Naive B cell (primary cell): ENCODE results near the gene EXOC6B. TPM values are rescaled to one million over a fixed set of nuclear protein-coding genes. Genes with fewer than 3 reads are reported as not detected.
A peak's percentile ranks its signal among the peaks of the same experiment; 100 is the strongest.

Experiments used
- ATAC-seq, 2 donors: fragments of 150-1000 bp; cut with Tn5 transposase; 2 replicates each; pipeline ENCODE4 v1.10.0; 2021; ENCODE audit warnings: low read depth in 2 of 2, mild to moderate bottlenecking in 2 of 2, moderate library complexity in 2 of 2
- DNase-seq: peaks from one replicate; pipeline ENCODE4 v3.0.0; 2022
- H3K27ac Mint-ChIP-seq, 6 donors: one replicate each; pipeline ENCODE4 v1.8.0; 2020 to 2022; ENCODE audit warnings: mild to moderate bottlenecking in 6 of 6, mixed read lengths in 6 of 6, moderate library complexity in 5 of 6, inconsistent platforms in 2 of 6
- H3K27me3 Mint-ChIP-seq, 3 donors: one replicate each; pipeline ENCODE4 v1.8.0; 2021 to 2022; ENCODE audit warnings: mixed read lengths in 3 of 3, mild to moderate bottlenecking in 1 of 3
- H3K36me3 Mint-ChIP-seq, 2 donors: one replicate each; pipeline ENCODE4 v1.8.0; 2020 to 2022; ENCODE audit warnings: mixed read lengths in 2 of 2, inconsistent platforms in 1 of 2, mild to moderate bottlenecking in 1 of 2
- H3K4me1 Mint-ChIP-seq, 3 donors: one replicate each; pipeline ENCODE4 v1.8.0; 2020 to 2022; ENCODE audit warnings: mixed read lengths in 3 of 3, inconsistent platforms in 1 of 3, mild to moderate bottlenecking in 1 of 3, moderate library complexity in 1 of 3
- H3K4me3 Mint-ChIP-seq, 8 donors: one replicate each; pipeline ENCODE4 v1.8.0; 2020 to 2022; ENCODE audit warnings: mild to moderate bottlenecking in 8 of 8, mixed read lengths in 8 of 8, moderate library complexity in 8 of 8, inconsistent platforms in 2 of 8
- H3K9me3 Mint-ChIP-seq, 7 donors: one replicate each; pipeline ENCODE4 v1.8.0; 2020 to 2022; ENCODE audit warnings: mixed read lengths in 7 of 7, mild to moderate bottlenecking in 5 of 7, inconsistent platforms in 2 of 7, moderate library complexity in 1 of 7
- polyA plus RNA-seq, 6 donors: library from polyadenylated mRNA; unstranded; fragments of 300-500 nt; fragmentation: Illumina TruSeq; gene quantifications; one replicate each; pipeline ENCODE4 v1.2.3, GENCODE V29; 2021; ENCODE audit warnings: low read depth in 6 of 6

The EXOC6B gene
- polyA plus RNA-seq, 6 donors from 2014 or later, result 1.8 to 3.0 (median 2.6) TPM; not detected in 1

DNA sequence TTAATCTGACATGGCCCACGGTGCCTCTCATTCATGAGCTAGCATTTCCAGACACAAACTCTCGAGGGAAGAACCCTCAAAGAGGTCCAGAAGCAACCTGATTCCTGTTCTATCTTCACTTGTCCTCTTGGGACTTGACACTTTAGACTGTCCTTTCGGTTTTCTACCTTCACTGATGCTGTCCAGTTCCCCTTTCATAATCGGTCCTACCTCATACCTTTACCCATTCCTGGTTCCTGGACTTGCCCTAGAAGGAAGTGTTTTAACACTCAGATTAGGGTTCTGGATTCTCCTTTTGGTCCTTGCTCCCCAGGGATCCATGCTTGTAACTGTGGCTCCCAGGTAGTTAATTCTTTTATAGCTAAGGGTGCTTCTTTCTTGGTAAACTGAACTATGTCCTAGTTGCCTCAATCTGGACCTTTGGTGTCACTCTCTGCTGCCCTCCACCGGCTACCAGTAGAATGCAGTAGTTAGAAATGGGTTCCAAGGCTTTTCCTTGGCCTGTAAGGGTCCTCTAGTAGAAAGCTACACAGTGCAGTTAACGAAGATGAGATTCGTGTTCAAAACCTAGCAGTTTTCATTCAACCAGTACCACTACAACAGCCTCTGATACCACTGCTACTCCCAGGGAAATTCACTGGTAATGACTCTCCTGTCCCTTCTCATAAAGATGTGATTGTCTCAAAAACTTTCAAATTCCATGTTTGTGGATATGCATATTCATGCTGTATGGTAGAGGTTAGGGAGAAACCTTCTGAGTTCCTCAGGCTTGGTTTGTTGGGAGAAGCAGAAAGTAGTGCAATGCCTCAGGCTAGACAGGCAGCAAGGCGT, 500.0 kb downstream of the EXOC6B start:
- no peaks in the 10 kb centered on the region for H3K4me1 Mint-ChIP-seq
- H3K27ac Mint-ChIP-seq, result no peak overlapping the region
- peaks cover 0 to 9% of the 10 kb centered on the region in 2 donors for H3K36me3 Mint-ChIP-seq
- peaks cover 0 to 4% (median 0%) of the 10 kb centered on the region in 7 donors for H3K9me3 Mint-ChIP-seq
- no peak for DNase-seq
- ATAC-seq, result no peak
- no peaks in the 10 kb centered on the region for H3K27me3 Mint-ChIP-seq
- no peak overlapping the region for H3K4me3 Mint-ChIP-seq

DNA sequence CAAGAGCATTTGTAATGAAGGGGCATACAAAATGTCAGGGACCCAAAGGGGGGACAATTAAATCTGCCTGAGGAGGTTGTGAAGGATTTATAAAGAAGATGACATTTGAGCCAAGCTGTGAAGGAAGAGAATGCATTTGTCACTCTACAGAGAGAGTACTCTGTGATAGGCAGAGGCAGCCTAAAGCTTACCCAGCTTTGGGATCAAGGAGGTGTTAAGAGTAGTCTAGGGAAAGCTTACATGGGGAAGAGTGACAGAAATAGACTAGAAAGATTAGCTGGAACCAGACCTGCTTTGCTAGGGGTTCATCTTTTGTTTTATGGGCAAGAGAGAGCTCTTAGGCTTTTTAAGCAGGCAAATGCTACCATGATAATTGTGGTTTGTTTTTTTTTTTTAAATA, 509.1 kb downstream of the EXOC6B start:
- Mint-ChIP-seq H3K4me3 (no peak overlapping the region), H3K4me1 (no peaks in the 10 kb centered on the region), H3K27ac (peak overlapping the region in 1 of 6 donors; percentile 18), H3K9me3 (peaks cover 0 to 1% (median 0%) of the 10 kb centered on the region in 7 donors), H3K36me3 (no peaks in the 10 kb centered on the region), H3K27me3 (no peaks in the 10 kb centered on the region)
- ATAC-seq (no peak), DNase-seq (no peak)

DNA sequence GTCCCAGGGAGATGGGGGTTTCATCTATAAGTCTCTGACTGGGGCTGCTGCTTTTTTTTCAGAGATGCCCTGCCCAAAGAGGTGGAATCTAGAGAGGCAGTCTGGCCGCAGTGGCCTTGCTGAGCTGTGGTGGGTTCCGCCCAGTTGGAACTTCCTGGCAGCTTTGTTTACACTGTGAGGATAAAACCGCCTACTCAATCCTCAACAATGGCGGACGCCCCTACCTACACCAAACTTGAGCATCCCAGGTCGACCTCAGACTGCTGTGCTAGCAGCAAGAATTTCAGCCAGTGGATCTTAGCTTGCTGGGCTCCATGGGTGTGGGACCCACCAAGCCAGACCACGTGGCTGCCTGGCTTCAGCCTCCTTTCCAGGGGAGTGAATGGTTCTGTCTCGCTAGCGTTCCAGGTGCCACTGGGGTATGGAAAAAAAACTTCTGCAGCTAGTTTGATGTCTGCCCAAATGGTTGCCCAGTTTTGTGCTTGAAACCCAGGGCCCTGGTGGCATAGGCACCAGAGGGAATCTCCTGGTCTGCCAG, 525.6 kb downstream of the EXOC6B start:
- ATAC-seq, result no peak
- Mint-ChIP-seq H3K27ac (no peak overlapping the region), H3K36me3 (peaks cover 0 to 5% of the 10 kb centered on the region in 2 donors), H3K4me1 (no peaks in the 10 kb centered on the region), H3K27me3 (no peaks in the 10 kb centered on the region), H3K9me3 (peaks cover 6 to 22% (median 10%) of the 10 kb centered on the region in 7 donors), H3K4me3 (no peak overlapping the region)
- DNase-seq, result no peak

DNA sequence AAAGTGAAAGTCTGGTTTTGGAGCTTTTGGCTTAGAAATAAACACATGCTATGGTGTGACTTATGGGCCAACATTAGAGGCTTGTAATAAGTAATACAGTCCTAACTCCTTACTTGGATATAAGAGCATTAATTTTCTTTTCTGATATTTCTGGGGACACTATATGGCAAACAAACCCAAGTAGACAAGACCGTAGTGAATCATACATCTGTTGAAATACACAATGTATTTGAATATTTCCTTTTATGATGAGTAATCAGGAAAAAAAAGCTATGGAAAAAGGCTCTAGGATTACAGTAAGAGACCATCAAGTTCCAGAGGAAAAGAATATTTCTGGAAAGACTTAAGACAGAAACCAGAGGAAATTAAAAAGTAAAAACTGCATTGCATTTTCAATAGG, 532.2 kb downstream of the EXOC6B start:
- DNase-seq (no peak), ATAC-seq (no peak)
- peaks cover 0 to 12% (median 6%) of the 10 kb centered on the region in 7 donors for H3K9me3 Mint-ChIP-seq
- H3K27me3 Mint-ChIP-seq, result no peaks in the 10 kb centered on the region
- H3K36me3 Mint-ChIP-seq, result no peaks in the 10 kb centered on the region
- no peak overlapping the region for H3K4me3 Mint-ChIP-seq
- peak overlapping the region in 1 of 6 donors; percentile 86 for H3K27ac Mint-ChIP-seq
- H3K4me1 Mint-ChIP-seq, result no peaks in the 10 kb centered on the region

DNA sequence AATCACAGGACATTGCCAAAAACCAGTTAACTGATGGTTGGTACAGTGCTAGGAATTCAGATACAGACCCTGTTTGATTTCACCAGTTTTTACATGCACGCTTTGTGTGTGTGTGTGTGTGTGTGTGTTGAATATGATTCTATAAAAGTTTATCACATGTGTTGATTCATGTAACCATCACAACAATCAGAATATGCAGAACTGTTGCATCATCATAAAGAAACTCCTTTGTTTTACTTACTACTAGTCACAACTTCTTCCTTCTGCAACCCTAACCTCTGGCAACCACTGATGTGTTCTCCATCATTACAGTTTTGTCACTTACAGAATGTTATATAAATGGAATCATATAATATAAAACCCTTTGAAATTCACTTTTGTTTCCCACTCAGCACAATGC, 533.4 kb downstream of the EXOC6B start:
- DNase-seq (no peak), ATAC-seq (no peak)
- Mint-ChIP-seq H3K27me3 (no peaks in the 10 kb centered on the region), H3K4me3 (no peak overlapping the region), H3K27ac (no peak overlapping the region), H3K9me3 (peaks cover 0 to 3% (median under 1%) of the 10 kb centered on the region in 7 donors), H3K4me1 (no peaks in the 10 kb centered on the region), H3K36me3 (no peaks in the 10 kb centered on the region)

DNA sequence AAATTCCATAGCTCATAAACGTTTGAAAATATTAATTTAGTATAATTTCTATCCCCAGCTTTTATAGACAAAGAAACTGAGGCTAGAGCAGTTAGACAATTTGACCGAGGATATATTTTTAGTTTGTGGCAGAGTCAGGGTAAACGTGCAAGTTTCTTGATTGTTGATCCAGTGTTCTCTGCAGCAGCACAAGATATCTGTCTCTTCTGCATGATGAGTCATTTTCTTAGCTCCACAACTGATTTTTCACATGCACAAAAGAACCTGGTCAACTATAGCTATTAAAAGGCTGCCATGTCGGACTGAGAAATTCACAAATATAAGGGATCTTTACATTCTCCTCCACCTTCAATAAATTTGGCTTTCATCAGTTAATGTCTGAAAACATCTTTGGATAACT, 534.8 kb downstream of the EXOC6B start:
- Mint-ChIP-seq H3K4me1 (no peaks in the 10 kb centered on the region), H3K27ac (no peak overlapping the region), H3K27me3 (no peaks in the 10 kb centered on the region), H3K4me3 (no peak overlapping the region), H3K36me3 (no peaks in the 10 kb centered on the region), H3K9me3 (no peaks in the 10 kb centered on the region)
- no peak for ATAC-seq
- DNase-seq, result no peak

DNA sequence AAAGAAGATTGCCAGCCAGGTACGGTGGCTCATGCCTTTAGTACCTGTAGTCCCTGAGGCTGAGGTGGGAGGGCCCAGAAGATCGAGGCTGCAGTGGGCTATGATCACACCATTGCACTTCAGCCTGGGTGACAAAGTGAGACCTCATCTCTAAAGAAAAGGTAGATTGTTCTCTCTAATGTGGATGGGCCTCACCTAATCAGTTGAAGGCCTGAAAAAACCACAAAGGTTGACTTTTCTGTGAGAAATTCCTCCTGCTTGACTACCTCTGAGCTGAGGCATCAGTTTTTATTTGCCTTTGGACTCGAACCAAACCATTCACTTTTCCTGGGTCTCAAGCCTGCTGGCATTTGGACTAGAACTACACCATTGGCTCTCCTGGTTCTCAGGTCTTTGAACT, 536.1 kb downstream of the EXOC6B start:
- Mint-ChIP-seq H3K4me1 (no peaks in the 10 kb centered on the region), H3K4me3 (no peak overlapping the region), H3K36me3 (no peaks in the 10 kb centered on the region), H3K27ac (no peak overlapping the region), H3K9me3 (no peaks in the 10 kb centered on the region), H3K27me3 (no peaks in the 10 kb centered on the region)
- ATAC-seq, result no peak
- DNase-seq, result no peak

DNA sequence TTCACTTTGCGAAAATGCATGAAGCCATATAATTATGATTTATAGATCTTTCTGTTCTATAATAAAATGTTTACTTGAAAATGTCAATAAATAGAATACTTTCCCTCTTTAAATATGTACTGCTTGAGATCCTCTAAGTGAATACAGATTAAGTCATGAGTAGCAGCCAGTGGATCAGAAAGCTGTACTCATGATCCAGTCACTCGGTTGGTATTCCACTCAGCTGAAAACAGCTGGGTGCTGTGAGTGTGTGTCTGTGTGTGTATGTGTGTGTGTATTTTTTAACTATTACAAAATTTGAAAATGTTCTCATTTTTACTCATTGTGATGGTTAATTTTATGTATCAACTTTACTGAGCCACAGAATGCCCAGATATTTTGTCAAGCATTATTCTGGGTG, 536.5 kb downstream of the EXOC6B start:
- no peaks in the 10 kb centered on the region for H3K9me3 Mint-ChIP-seq
- no peaks in the 10 kb centered on the region for H3K4me1 Mint-ChIP-seq
- DNase-seq (no peak), ATAC-seq (no peak)
- H3K27me3 Mint-ChIP-seq, result no peaks in the 10 kb centered on the region
- no peak overlapping the region for H3K27ac Mint-ChIP-seq
- H3K36me3 Mint-ChIP-seq, result no peaks in the 10 kb centered on the region
- H3K4me3 Mint-ChIP-seq, result no peak overlapping the region

DNA sequence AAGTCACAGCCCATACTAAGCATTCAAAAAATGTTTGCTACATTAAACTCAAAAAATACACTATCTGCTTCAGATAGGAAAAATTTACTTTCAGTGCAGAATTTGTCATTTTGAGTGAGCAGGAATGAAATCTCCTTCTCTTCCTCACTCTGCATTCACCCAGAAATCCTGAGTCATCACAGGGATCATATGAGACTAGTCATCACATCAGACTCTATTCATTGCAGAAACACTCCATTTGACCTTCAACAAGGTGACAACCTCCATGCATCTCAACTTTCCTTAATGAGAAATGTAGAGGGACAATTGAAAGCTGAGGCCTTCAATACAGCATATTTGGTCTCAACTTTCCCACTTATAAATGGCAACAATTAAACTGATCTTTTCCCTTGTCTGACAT, 547.8 kb downstream of the EXOC6B start:
- Mint-ChIP-seq H3K9me3 (peaks cover 0 to 4% (median 0%) of the 10 kb centered on the region in 7 donors), H3K4me1 (peaks cover 0 to 4% (median 0%) of the 10 kb centered on the region in 3 donors), H3K27ac (no peak overlapping the region), H3K36me3 (peaks cover 0 to 9% of the 10 kb centered on the region in 2 donors), H3K27me3 (peaks cover 1 to 8% (median 7%) of the 10 kb centered on the region in 3 donors), H3K4me3 (no peak overlapping the region)
- no peak for ATAC-seq
- DNase-seq, result no peak

DNA sequence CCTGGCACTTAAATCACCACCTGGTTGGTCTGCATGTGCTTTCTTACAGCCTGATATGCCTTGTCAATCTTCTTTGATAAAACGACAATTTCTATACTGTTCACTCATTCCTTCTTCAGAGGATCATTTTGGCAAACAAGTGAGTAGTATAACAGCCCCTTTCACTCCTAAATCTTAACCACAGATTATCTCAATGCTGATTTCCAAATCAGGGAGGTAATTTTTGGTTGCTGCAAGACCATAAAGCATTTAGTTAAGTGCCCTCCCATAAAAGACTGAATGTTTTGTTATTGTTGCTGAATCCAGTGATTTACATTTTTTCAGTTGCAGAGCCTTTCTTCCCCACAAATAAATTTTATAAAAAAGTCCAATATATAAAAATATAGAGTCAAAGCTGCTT, 549.0 kb downstream of the EXOC6B start:
- DNase-seq (no peak), ATAC-seq (no peak)
- Mint-ChIP-seq H3K4me3 (no peak overlapping the region), H3K9me3 (peaks cover 0 to 4% (median 0%) of the 10 kb centered on the region in 7 donors), H3K27me3 (peaks cover 0 to 8% (median 5%) of the 10 kb centered on the region in 3 donors), H3K4me1 (peaks cover 0 to 4% (median 0%) of the 10 kb centered on the region in 3 donors), H3K27ac (no peak overlapping the region), H3K36me3 (no peaks in the 10 kb centered on the region)

DNA sequence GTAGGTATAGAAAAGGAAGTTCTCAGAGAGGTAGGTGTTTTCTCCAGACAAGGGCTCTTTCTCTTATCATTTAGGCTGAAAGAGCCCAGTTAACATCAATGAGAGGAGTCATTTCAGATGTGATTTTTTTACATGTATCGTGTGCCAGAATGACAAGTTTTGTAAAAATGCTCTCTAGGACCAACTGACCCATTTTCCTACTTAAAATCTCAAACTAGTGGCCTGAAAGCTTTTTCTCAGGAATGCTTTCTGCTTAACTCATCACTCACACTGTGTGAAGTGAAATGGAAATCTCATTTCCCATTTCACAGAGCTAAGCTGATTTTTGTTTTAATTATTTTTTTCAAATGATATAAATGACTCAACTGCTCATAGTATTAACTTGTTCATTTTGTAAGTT, 549.5 kb downstream of the EXOC6B start:
- Mint-ChIP-seq H3K36me3 (no peaks in the 10 kb centered on the region), H3K9me3 (peaks cover 0 to 4% (median 0%) of the 10 kb centered on the region in 7 donors), H3K4me1 (peaks cover 0 to 4% (median 0%) of the 10 kb centered on the region in 3 donors), H3K4me3 (no peak overlapping the region), H3K27me3 (peaks cover 0 to 8% (median 2%) of the 10 kb centered on the region in 3 donors), H3K27ac (no peak overlapping the region)
- no peak for ATAC-seq
- no peak for DNase-seq

DNA sequence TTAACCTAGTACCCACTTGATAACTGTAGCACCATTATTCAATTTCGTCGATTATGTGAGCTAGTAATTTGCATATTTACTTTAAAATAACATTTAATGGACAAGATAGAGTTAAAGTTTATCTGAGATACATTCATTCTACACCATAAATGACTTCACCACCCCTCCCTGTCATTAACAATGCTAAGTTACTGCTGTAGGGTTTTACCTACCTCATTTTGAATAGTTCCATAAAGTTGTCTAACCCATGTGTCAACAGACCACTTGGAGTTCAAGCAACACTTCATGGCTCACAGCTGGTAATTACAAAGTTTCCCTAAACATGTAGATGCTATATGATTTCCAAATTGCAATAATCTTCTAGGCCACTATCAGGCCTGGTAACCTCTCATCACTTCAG, 550.7 kb downstream of the EXOC6B start:
- Mint-ChIP-seq H3K27ac (no peak overlapping the region), H3K4me3 (no peak overlapping the region), H3K36me3 (no peaks in the 10 kb centered on the region), H3K27me3 (no peaks in the 10 kb centered on the region), H3K9me3 (no peaks in the 10 kb centered on the region), H3K4me1 (peaks cover 0 to 4% (median 0%) of the 10 kb centered on the region in 3 donors)
- ATAC-seq (no peak), DNase-seq (no peak)

DNA sequence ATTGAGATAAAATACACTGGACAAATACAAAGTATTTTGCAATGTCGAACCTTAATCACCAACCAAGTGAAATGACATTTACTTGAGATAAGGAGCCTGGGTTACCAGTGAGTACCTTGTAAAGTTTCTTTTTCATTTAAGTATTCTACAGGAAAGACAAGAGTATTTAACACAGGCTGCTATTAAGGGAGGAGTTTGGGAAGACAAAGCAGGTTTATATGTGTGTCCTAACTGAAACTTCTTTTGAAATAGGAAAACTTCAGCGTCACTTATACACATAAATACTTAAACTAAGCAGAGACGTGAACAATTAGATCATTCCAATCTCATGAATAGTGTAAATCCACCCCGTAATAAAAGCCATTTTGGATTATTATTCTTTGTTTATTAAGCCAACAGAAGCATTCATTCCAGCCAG, 551.4 kb downstream of the EXOC6B start:
- DNase-seq (no peak), ATAC-seq (no peak)
- Mint-ChIP-seq H3K36me3 (no peaks in the 10 kb centered on the region), H3K4me1 (peaks cover 0 to 4% (median 0%) of the 10 kb centered on the region in 3 donors), H3K27me3 (no peaks in the 10 kb centered on the region), H3K9me3 (no peaks in the 10 kb centered on the region), H3K27ac (no peak overlapping the region), H3K4me3 (no peak overlapping the region)

DNA sequence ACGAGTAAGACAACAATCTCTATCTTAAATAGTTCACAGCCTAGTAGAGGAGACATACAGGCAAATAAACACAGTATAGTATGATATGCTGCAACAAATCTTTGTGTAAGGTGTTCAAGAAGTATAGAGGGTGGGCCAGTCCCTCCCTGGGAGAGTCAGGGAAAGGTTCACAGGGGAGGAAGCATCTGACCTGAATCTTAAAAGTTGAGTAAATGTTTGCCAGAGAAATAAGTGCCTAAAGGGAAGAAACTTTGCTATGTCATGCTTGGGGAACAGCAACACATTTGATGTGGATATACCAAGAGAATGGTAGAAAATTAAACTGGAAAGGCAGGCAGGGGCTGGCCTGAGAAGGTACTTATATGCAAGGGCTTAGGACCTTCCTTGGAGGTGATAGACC, 552.4 kb downstream of the EXOC6B start:
- H3K4me1 Mint-ChIP-seq, result peaks cover 0 to 4% (median 0%) of the 10 kb centered on the region in 3 donors
- H3K27me3 Mint-ChIP-seq, result no peaks in the 10 kb centered on the region
- H3K27ac Mint-ChIP-seq, result no peak overlapping the region
- DNase-seq (no peak), ATAC-seq (no peak)
- H3K4me3 Mint-ChIP-seq, result no peak overlapping the region
- no peaks in the 10 kb centered on the region for H3K36me3 Mint-ChIP-seq
- peaks cover 0 to 5% (median 0%) of the 10 kb centered on the region in 7 donors for H3K9me3 Mint-ChIP-seq
